Fibroblast of pulmonary artery (primary cell): ENCODE measurements around the gene IL17RD.
"Not testable (repeated sequence)": the region's sequence is repeated elsewhere in the genome, so short reads cannot be mapped to it uniquely, and the experiment has no call there.

Experiments used
- DNase-seq: peaks from one replicate; pipeline ENCODE4 v3.0.0-alpha.2; 2010; ENCODE audit warnings: low read depth
- H3K4me3 ChIP-seq: replicated peaks from 2 replicates; pipeline ENCODE4 v1.5.1; 2011; ENCODE audit warnings: low read depth, mild to moderate bottlenecking, control low read depth, low read length, moderate library complexity
- TF ChIP-seq, protein P1 (sequence below): IDR thresholded peaks from 2 replicates; pipeline ENCODE4 v1.5.1; 2011; ENCODE audit warnings: mild to moderate bottlenecking, control low read depth, low read length, inconsistent platforms; ENCODE audit errors: missing control alignments

Gene IL17RD

DNA sequence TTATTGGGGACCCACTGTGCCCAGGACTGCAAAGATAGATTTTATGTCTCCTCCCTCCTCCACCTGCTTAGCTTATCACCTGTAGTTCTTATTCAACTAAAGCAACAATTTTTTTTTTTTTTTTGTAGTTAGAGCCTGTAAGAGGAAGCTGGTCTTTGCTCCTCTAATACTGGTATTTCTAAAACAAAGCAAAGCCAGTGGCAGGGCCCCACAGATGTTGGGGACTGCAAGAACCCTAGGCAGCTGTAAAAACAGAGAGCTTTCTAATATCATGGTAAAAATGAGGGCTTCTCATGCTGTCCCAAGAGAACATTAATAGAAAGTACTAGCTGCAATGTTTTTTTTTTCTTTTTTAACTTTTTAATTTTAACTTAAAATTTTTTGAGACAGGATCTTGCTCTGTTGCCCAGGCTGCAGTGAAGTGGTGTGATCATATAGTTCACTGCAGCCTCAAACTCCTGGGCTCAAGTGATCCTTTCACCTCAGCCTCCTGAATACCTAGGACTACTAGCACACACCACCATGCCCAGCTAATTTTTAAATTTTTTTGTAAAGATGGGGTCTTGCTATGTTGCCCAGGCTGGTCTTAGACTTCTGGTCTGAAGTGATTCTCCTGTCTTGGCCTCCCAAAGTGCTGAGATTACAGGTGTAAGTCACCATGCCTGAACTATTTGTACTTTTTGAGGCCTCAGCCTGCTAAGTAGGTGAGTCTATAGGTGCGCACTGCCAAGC is 77.6 kb downstream of the IL17RD start:
- TF ChIP-seq, protein P1, sequence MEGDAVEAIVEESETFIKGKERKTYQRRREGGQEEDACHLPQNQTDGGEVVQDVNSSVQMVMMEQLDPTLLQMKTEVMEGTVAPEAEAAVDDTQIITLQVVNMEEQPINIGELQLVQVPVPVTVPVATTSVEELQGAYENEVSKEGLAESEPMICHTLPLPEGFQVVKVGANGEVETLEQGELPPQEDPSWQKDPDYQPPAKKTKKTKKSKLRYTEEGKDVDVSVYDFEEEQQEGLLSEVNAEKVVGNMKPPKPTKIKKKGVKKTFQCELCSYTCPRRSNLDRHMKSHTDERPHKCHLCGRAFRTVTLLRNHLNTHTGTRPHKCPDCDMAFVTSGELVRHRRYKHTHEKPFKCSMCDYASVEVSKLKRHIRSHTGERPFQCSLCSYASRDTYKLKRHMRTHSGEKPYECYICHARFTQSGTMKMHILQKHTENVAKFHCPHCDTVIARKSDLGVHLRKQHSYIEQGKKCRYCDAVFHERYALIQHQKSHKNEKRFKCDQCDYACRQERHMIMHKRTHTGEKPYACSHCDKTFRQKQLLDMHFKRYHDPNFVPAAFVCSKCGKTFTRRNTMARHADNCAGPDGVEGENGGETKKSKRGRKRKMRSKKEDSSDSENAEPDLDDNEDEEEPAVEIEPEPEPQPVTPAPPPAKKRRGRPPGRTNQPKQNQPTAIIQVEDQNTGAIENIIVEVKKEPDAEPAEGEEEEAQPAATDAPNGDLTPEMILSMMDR, result no peak
- DNase-seq, result no peak
- no peak overlapping the region for H3K4me3 ChIP-seq

DNA sequence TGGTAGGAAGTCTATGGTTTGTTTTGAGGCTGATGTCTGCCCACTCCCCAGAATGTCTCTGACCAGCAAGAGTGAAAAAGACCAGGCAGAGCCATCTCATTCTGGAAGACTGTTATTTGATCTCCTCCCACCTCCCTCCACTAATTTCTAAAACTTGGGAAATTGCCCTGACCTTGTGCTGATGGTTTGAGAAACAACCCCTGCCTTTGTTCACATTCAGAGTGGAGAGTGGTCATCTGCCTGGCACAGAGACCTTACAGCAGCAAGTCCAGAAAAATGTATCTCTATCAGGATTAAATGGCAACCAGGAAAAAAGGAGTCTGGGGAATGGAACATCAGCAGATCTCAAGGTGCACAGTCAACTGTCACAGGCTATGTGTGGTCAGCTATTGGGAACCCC is 79.0 kb downstream of the IL17RD start:
- no peak overlapping the region for H3K4me3 ChIP-seq
- TF ChIP-seq, protein P1, result no peak
- DNase-seq, result no peak

DNA sequence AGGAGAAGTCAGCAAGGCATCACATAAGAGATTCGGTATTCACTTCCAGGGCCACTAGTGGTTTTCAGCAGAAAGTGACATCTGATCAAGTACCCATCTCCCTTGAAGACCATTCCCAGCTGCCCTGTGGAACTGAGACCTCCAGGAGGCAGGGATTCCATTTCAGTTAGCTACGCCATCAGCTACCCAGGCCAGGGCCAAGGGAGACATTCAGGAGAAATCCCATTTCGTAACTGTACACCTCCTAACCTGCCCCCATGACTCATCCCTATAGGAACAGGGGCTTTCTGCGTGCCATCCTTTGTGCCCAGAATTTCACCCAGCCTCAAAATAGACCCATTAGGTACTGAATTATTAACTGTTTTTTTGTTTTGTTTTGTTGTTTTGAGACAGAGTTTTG is 79.9 kb downstream of the IL17RD start:
- TF ChIP-seq, protein P1, result no peak
- DNase-seq, result no peak
- no peak overlapping the region for H3K4me3 ChIP-seq

DNA sequence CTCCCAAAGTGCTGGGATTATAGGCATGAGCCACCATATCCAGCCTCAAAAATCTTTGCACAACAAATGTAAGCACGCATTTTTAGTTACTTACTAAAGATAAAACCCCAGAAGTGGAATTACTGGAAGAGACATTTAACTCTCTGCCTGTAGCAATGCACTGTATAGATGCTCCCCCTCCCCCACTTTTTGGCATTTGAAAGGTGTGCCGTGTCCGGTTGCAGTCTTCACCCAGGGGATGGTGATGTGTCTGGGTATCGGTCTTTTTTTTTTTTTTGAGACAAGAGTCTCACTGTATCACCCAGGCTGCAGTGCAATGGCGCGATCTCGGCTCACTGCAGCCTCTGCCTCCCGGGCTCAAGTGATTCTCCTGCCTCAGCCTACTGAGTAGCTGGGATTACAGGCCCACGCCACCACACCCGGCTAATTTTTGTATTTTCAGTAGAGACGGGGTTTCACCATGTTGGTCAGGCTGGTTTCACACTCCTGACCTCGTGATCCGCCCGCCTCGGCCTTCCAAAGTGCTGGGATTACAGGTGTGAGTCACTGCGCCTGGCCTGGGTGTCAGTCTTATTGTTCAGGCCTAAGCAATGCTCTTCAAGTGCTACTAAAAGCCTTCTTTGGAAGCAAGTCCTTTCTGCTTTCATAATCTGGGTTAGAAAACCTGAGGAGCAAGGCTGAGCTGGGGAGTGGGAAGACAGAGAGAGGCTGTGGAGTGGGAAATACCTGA is 81.7 kb downstream of the IL17RD start:
- not testable (repeated sequence) for H3K4me3 ChIP-seq, DNase-seq

DNA sequence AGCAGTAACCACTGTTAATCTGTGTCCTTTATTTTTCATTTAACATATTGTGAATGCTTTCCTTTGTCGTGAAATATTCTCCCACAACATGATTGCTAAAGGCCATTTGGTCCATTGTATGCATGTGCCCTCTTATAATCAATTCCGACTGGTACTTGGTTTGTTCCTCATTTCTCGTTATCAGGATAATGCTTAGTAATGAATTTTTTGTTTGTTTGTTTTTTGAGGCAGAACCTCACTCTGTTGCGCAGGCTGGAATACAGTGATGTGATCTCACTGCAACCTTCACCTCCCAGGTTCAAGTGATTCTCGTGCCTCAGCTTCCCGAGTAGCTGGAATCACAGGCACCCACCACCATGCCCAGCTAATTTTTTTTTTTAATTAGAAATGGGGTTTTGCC is 82.7 kb downstream of the IL17RD start:
- no peak overlapping the region for H3K4me3 ChIP-seq
- no peak for DNase-seq
- TF ChIP-seq, protein P1, result no peak

DNA sequence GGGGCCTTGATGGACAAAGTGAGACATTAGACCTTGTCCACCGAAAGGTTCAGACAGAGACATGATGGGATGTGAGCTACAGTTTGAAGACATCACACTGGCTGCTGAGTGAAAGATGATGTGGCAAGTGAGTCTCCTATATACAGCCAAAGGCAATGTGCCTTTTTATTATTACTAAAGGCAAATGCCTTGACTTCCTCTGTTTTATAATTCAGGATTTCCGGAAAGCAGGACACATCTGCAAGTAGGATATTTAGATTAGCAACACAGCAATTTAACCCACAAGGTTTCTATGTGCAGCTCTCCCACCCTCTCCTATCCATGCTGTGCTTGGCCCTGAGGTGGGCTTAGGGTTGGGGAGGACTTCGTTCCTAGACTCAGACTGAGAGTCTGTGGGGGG is 84.0 kb downstream of the IL17RD start:
- H3K4me3 ChIP-seq, result no peak overlapping the region
- no peak for DNase-seq
- TF ChIP-seq, protein P1, result no peak

DNA sequence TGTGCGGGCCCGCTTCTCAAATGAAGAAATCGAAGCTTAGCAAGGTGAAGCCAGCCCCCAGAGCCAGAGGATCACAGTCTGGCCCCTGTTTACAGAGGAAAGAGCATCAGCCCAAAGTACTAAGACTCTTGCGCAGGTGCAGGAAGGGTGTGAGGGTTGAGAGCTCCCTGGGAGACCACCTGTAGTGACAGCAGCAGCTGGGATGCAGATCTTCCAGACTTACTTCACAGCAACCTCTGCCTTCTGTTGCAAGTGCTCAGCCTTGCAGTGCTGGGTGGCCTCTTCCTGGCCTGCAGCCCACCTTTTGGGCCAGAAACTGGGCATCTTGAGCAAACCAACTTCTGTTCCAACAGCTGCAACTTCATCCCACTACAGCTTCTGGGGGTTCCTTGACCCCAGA is 85.0 kb downstream of the IL17RD start:
- TF ChIP-seq, protein P1, result no peak
- no peak for DNase-seq
- H3K4me3 ChIP-seq, result no peak overlapping the region
